ENCODE measurements around the gene PEX11G. TPM values are rescaled to one million over a fixed set of nuclear protein-coding genes. Genes with fewer than 3 reads are reported as not detected.

PEX11G gene
- total and polyA plus RNA-seq, 9 of the 15 experiments (the other 6 are each of a cell fraction or from before 2014, with no cell fraction given), result 0.07 to 3.2 (median 0.70) TPM; not detected in 1

GRCh38 chr19:7515645-7516151, 26.9 kb upstream of the PEX11G start, which contains the start of gene ZNF358 (continued):
- TF ChIP-seq, protein P1, sequence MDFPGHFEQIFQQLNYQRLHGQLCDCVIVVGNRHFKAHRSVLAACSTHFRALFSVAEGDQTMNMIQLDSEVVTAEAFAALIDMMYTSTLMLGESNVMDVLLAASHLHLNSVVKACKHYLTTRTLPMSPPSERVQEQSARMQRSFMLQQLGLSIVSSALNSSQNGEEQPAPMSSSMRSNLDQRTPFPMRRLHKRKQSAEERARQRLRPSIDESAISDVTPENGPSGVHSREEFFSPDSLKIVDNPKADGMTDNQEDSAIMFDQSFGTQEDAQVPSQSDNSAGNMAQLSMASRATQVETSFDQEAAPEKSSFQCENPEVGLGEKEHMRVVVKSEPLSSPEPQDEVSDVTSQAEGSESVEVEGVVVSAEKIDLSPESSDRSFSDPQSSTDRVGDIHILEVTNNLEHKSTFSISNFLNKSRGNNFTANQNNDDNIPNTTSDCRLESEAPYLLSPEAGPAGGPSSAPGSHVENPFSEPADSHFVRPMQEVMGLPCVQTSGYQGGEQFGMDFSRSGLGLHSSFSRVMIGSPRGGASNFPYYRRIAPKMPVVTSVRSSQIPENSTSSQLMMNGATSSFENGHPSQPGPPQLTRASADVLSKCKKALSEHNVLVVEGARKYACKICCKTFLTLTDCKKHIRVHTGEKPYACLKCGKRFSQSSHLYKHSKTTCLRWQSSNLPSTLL (IDR thresholded peaks at IDR 0.05), result no peak
- TF ChIP-seq, protein P2, sequence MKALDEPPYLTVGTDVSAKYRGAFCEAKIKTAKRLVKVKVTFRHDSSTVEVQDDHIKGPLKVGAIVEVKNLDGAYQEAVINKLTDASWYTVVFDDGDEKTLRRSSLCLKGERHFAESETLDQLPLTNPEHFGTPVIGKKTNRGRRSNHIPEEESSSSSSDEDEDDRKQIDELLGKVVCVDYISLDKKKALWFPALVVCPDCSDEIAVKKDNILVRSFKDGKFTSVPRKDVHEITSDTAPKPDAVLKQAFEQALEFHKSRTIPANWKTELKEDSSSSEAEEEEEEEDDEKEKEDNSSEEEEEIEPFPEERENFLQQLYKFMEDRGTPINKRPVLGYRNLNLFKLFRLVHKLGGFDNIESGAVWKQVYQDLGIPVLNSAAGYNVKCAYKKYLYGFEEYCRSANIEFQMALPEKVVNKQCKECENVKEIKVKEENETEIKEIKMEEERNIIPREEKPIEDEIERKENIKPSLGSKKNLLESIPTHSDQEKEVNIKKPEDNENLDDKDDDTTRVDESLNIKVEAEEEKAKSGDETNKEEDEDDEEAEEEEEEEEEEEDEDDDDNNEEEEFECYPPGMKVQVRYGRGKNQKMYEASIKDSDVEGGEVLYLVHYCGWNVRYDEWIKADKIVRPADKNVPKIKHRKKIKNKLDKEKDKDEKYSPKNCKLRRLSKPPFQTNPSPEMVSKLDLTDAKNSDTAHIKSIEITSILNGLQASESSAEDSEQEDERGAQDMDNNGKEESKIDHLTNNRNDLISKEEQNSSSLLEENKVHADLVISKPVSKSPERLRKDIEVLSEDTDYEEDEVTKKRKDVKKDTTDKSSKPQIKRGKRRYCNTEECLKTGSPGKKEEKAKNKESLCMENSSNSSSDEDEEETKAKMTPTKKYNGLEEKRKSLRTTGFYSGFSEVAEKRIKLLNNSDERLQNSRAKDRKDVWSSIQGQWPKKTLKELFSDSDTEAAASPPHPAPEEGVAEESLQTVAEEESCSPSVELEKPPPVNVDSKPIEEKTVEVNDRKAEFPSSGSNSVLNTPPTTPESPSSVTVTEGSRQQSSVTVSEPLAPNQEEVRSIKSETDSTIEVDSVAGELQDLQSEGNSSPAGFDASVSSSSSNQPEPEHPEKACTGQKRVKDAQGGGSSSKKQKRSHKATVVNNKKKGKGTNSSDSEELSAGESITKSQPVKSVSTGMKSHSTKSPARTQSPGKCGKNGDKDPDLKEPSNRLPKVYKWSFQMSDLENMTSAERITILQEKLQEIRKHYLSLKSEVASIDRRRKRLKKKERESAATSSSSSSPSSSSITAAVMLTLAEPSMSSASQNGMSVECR (CRISPR knock-in tag; IDR thresholded peaks at IDR 0.05), result 0 out of 2 replicates have a peak, but pooled peaks have one; percentile 46
- TF ChIP-seq, protein P3, sequence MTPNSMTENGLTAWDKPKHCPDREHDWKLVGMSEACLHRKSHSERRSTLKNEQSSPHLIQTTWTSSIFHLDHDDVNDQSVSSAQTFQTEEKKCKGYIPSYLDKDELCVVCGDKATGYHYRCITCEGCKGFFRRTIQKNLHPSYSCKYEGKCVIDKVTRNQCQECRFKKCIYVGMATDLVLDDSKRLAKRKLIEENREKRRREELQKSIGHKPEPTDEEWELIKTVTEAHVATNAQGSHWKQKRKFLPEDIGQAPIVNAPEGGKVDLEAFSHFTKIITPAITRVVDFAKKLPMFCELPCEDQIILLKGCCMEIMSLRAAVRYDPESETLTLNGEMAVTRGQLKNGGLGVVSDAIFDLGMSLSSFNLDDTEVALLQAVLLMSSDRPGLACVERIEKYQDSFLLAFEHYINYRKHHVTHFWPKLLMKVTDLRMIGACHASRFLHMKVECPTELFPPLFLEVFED (CRISPR knock-in tag; conservative IDR thresholded peaks at IDR 0.05), result peak; percentile 86

All from K562 (cell line).